Measurements from ENCODE around the gene WIPF1. TPM values are rescaled to one million over a fixed set of nuclear protein-coding genes. Genes with fewer than 3 reads are reported as not detected.

WIPF1 gene
- total RNA-seq, 2 donors from 2014 or later, result 8.0 to 15.5 TPM

DNA sequence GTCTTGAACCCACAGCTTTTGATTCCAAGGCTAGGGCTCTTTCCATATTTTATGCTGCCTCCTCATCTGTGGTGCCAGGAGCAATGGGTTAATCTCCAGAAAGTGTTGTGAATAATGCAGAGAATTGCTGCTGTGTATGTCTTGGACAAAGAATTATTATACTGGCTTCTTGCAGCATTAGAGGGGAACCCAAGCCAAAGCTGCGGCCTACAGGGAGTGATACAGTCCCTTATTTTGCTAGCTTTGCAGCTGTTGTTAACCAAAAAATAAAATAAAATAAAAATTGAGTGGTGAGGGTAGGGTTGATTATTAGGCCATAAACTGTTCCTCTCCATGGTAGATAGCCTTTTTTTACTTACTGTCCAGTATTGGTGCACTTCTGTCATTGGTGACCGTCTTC, 16.7 kb downstream of the WIPF1 start:
- ATAC-seq (no peak), DNase-seq (no peak)
- 87 to 89% methylated on average over 2 of the region's 2 CpGs for WGBS, 2 donors
- Histone ChIP-seq H3K4me3 (no peak overlapping the region), H3K36me3 (replicated peaks in 1 of 2; ENCODE audit: insufficient read depth in 1 of 2, low read depth in 2 of 2) (peaks cover 0 to 1% of the 10 kb centered on the region in 2 donors), H3K4me1 (peaks cover 12% of the 10 kb centered on the region), H3K27ac (no peak overlapping the region), H3K27me3 (no peaks in the 10 kb centered on the region), H3K9me3 (no peaks in the 10 kb centered on the region)
- TF ChIP-seq, protein P1, sequence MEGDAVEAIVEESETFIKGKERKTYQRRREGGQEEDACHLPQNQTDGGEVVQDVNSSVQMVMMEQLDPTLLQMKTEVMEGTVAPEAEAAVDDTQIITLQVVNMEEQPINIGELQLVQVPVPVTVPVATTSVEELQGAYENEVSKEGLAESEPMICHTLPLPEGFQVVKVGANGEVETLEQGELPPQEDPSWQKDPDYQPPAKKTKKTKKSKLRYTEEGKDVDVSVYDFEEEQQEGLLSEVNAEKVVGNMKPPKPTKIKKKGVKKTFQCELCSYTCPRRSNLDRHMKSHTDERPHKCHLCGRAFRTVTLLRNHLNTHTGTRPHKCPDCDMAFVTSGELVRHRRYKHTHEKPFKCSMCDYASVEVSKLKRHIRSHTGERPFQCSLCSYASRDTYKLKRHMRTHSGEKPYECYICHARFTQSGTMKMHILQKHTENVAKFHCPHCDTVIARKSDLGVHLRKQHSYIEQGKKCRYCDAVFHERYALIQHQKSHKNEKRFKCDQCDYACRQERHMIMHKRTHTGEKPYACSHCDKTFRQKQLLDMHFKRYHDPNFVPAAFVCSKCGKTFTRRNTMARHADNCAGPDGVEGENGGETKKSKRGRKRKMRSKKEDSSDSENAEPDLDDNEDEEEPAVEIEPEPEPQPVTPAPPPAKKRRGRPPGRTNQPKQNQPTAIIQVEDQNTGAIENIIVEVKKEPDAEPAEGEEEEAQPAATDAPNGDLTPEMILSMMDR (IDR thresholded peaks at IDR 0.05), result no peak
- TF ChIP-seq POLR2A (IDR thresholded peaks at IDR 0.05), result no peak
- intact Hi-C loops (cut with DNase I), result no loop called here

DNA sequence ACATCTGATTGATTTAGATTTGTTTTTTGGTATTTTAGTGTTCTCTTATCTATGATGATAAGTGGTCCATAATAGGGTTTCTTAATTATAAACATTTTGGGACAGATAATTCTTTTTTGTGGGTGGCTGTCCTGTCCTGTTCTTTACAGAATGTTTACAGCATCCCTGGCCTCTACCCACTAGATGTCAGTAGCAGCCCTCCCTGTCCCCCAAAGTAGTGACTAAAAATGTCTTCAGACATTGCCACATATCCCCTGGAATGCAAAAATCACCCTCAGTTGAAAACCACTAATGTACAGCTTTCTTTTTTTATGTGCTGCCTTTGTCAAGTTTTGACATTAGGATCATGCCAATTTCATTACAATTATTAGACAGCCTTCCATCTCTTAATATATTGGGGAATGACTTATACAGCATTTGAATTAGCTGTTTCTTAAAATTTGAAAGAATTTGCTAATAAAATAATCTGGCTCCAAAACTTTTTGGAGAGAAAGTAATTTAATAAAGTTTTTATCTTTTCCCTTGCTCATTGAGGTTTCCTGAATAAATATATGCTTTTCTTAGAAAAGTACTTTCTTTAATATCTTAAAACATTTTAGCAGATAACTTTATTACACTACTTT, 19.5 kb downstream of the WIPF1 start:
- no peak for TF ChIP-seq POLR2A (IDR thresholded peaks at IDR 0.05)
- TF ChIP-seq, protein P1 (IDR thresholded peaks at IDR 0.05), result peak in 1 of 7 experiments; percentile 21
- ATAC-seq (no peak), DNase-seq (no peak)
- Histone ChIP-seq H3K9me3 (no peaks in the 10 kb centered on the region), H3K4me3 (no peak overlapping the region), H3K27ac (no peak overlapping the region), H3K4me1 (peaks cover 13% of the 10 kb centered on the region), H3K27me3 (no peaks in the 10 kb centered on the region), H3K36me3 (replicated peaks in 1 of 2; ENCODE audit: insufficient read depth in 1 of 2, low read depth in 2 of 2) (peaks cover 0 to 1% of the 10 kb centered on the region in 2 donors)
- intact Hi-C loops (cut with DNase I), result no loop called here

DNA sequence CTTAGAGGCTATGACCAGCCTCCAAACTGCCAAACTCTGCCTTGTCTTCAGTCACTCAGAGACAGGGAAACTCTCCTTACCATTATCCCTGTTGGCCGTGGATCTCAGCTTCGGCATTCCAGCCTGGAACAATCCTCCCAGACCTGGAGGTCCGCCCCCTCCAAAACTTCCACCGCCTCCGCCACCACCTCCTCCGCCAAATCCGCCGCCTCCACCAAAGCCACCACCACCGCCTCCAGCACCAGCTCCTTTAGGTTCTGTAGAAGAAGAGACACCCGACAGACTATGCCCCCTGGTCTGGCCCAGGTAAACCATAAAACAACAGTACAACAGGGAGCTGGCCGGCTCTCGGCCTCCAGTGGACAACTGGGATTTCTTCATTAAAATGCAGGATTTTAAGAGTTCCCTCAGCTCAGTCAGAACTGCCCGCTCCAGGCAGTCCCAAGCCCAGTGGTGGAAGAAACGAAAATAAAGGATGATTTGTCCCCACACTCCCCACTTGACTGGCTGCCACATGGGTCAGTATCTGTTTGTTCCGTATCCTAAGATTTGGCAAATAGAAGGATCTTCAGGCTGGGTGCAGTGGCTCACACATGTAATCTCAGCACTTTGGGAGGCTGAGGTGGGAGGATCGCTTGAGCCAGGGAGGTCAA, 22.4 kb downstream of the WIPF1 start:
- no peak overlapping the region for H3K4me3 ChIP-seq
- DNase-seq (no peak), ATAC-seq (no peak)
- no peaks in the 10 kb centered on the region for H3K36me3 ChIP-seq (replicated peaks in 1 of 2; ENCODE audit: insufficient read depth in 1 of 2, low read depth in 2 of 2)
- TF ChIP-seq, protein P1 (IDR thresholded peaks at IDR 0.05), result no peak
- TF ChIP-seq POLR2A (IDR thresholded peaks at IDR 0.05), result no peak
- H3K4me1 ChIP-seq, result peaks cover 13% of the 10 kb centered on the region
- intact Hi-C loops (cut with DNase I), result no loop called here
- WGBS, 2 donors, result 88 to 89% methylated on average over 16 of the region's 16 CpGs
- H3K27me3 ChIP-seq, result no peaks in the 10 kb centered on the region
- no peaks in the 10 kb centered on the region for H3K9me3 ChIP-seq
- no peak overlapping the region for H3K27ac ChIP-seq

DNA sequence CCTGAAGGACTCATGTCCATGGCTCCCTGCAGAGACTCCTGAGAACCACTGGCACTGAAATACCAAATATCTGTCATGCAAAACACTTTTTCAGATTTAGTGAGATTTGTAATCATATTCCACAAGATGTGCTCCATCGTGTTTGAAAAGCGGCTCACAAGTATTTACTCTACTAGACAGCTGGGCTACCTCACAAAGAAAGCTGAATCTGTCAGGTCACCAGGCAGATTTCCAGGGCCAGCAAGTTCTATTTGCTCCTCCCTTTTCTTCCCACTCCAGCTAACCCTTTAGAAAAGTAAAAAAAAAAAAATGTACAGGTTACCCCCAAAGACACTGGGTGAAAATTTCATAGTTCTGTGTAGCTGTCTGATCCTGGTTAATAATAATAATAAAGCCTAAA, 22.9 kb downstream of the WIPF1 start:
- no peaks in the 10 kb centered on the region for H3K36me3 ChIP-seq (replicated peaks in 1 of 2; ENCODE audit: insufficient read depth in 1 of 2, low read depth in 2 of 2)
- peaks cover 13% of the 10 kb centered on the region for H3K4me1 ChIP-seq
- H3K4me3 ChIP-seq, result no peak overlapping the region
- intact Hi-C loops (cut with DNase I), result no loop called here
- TF ChIP-seq POLR2A (IDR thresholded peaks at IDR 0.05), result no peak
- TF ChIP-seq, protein P1 (IDR thresholded peaks at IDR 0.05), result no peak
- 15 to 23% methylated on average over 2 of the region's 2 CpGs for WGBS, 2 donors
- H3K27ac ChIP-seq, result no peak overlapping the region
- no peaks in the 10 kb centered on the region for H3K9me3 ChIP-seq
- no peaks in the 10 kb centered on the region for H3K27me3 ChIP-seq
- no peak for ATAC-seq
- DNase-seq, result peak in 3 of 4 donors; percentile 33 to 60 (median 40)

Data from body of pancreas (tissue), 4 donors.